B cell (primary cell): ENCODE measurements around the gene C1orf198. TPM values are rescaled to one million over a fixed set of nuclear protein-coding genes. Genes with fewer than 3 reads are reported as not detected.

Experiments
- ATAC-seq: fragments of 200-7000 bp; cut with Tn5 transposase; one replicate; pipeline ENCODE4 v1.10.0; 2021; ENCODE audit warnings: low read depth, mild to moderate bottlenecking, moderate number of reproducible peaks, moderate library complexity
- CTCF ChIA-PET: fragments of 350-600 bp; sonication (Branson Sonifier 250); formaldehyde crosslinking; loops from one replicate; lab custom pipeline; 2021; ENCODE audit warnings: antibody characterized with exemption, inconsistent platforms; lab: Charles Lee
- POLR2A ChIA-PET: fragments of 350-600 bp; sonication (Branson Sonifier 250); formaldehyde crosslinking; loops from one replicate; lab custom pipeline; 2021; ENCODE audit warnings: antibody characterized with exemption; lab: Charles Lee
- DNase-seq: peaks from one replicate; pipeline ENCODE4 v3.0.0; 2013
- H2AFZ ChIP-seq: 2 replicates; pipeline ENCODE4 v1.6.1; 2012; ENCODE audit warnings: mild to moderate bottlenecking, low read depth, low read length; ENCODE audit not compliant: insufficient read depth, poor library complexity, severe bottlenecking
- H3K27ac ChIP-seq, 2 donors: 1 replicate in 1 of 2; 2 replicates in 1 of 2; pipeline ENCODE4 v1.5.1; 2012 to 2013; ENCODE audit warnings: low read length in 2 of 2, mild to moderate bottlenecking in 2 of 2, moderate library complexity in 1 of 2
- H3K27me3 ChIP-seq, 4 experiments: fragments of 200-600 bp in 1 of 4; sonication (generic) in 1 of 4; replicated peaks in 1 of 4; 1 replicate in 2 of 4; 2 replicates in 2 of 4; pipeline versions ENCODE4 v1.6.1 to v1.7.0; 2013 to 2016; ENCODE audit warnings: low read length in 3 of 4, mild to moderate bottlenecking in 2 of 4, mixed read lengths in 1 of 4, moderate library complexity in 1 of 4; ENCODE audit not compliant: insufficient read depth in 4 of 4, control insufficient read depth in 3 of 4; ENCODE audit errors: control extremely low read depth in 1 of 4
- H3K36me3 ChIP-seq, 2 experiments: replicated peaks in 1 of 2; 1 replicate in 1 of 2; 2 replicates in 1 of 2; pipeline versions ENCODE4 v1.6.1 to v1.7.1; 2013; ENCODE audit warnings: low read length in 1 of 2; ENCODE audit not compliant: insufficient read depth in 2 of 2, control insufficient read depth in 1 of 2; ENCODE audit errors: control extremely low read depth in 1 of 2, extremely low read depth in 1 of 2
- H3K4me1 ChIP-seq, 2 donors: fragments of 200-600 bp in 1 of 2; sonication (generic) in 1 of 2; 1 replicate in 1 of 2; 2 replicates in 1 of 2; pipeline versions ENCODE4 v1.5.1 to v1.6.1; 2013 to 2017; ENCODE audit warnings: low read length in 2 of 2; ENCODE audit not compliant: control insufficient read depth in 2 of 2, insufficient read depth in 2 of 2
- H3K4me2 ChIP-seq: replicated peaks from 2 replicates; pipeline ENCODE3; 2012; ENCODE audit warnings: mild to moderate bottlenecking, low read depth, low read length; ENCODE audit not compliant: poor library complexity, severe bottlenecking
- H3K4me3 ChIP-seq, 5 experiments: fragments of 200-600 bp in 1 of 5; sonication (generic) in 1 of 5; 1 replicate in 3 of 5; 2 replicates in 2 of 5; pipeline versions ENCODE4 v1.5.1 to v1.7.0; 2011 to 2016; ENCODE audit warnings: low read length in 4 of 5, mild to moderate bottlenecking in 4 of 5, low read depth in 2 of 5, control low read depth in 1 of 5, moderate library complexity in 1 of 5; ENCODE audit not compliant: insufficient read depth in 1 of 5; ENCODE audit errors: control extremely low read depth in 1 of 5, extremely low read depth in 1 of 5
- H3K79me2 ChIP-seq: fragments of 200-600 bp; sonication (generic); one replicate; pipeline ENCODE4 v1.6.0; 2016; ENCODE audit warnings: low read length; ENCODE audit not compliant: control insufficient read depth, insufficient read depth
- H3K9ac ChIP-seq: fragments of 200-600 bp; sonication (generic); 2 replicates; pipeline ENCODE4 v1.6.1; 2017; ENCODE audit warnings: mild to moderate bottlenecking, low read length, moderate library complexity
- H3K9me3 ChIP-seq, 3 donors: one replicate each; pipeline versions ENCODE4 v1.6.1 to v1.7.1; 2013; ENCODE audit warnings: low read length in 2 of 3; ENCODE audit not compliant: control insufficient read depth in 2 of 3, insufficient read depth in 1 of 3; ENCODE audit errors: control extremely low read depth in 1 of 3
- H4K20me1 ChIP-seq: 2 replicates; pipeline ENCODE4 v1.6.0; 2012; ENCODE audit warnings: mild to moderate bottlenecking, low read length; ENCODE audit not compliant: insufficient read depth, control insufficient read depth, poor library complexity, severe bottlenecking
- H3K27ac Mint-ChIP-seq: one replicate; pipeline ENCODE4 v1.8.0; 2021; ENCODE audit warnings: mixed read lengths
- H3K27me3 Mint-ChIP-seq: one replicate; pipeline ENCODE4 v1.8.0; 2021; ENCODE audit warnings: mixed read lengths
- H3K4me1 Mint-ChIP-seq: one replicate; pipeline ENCODE4 v1.8.0; 2021; ENCODE audit warnings: mixed read lengths
- H3K4me3 Mint-ChIP-seq: one replicate; pipeline ENCODE4 v1.8.0; 2021; ENCODE audit warnings: mixed read lengths
- H3K9me3 Mint-ChIP-seq: one replicate; pipeline ENCODE4 v1.8.0; 2022; ENCODE audit warnings: mixed read lengths; ENCODE audit not compliant: insufficient read depth
- EZH2 ChIP-seq: IDR thresholded peaks from 2 replicates; pipeline ENCODE4 v1.6.1; 2012; ENCODE audit warnings: borderline replicate concordance, low read depth, mild to moderate bottlenecking, moderate library complexity, low read length; ENCODE audit not compliant: insufficient read depth, poor library complexity, severe bottlenecking
- WGBS: methylation state at CpG from one replicate; pipeline ENCODE4 v1.1.5; 2013; ENCODE audit warnings: missing lambda C conversion rate; ENCODE audit not compliant: insufficient coverage; 5-methylcytosine and 5-hydroxymethylcytosine counted together
- intact Hi-C: fragments of 100-400 bp; cut with micrococcal nuclease; formaldehyde crosslinking; loops from one replicate; pipeline ENCODE4 v1.10.0; 2022
- polyA plus RNA-seq: library from polyadenylated mRNA; depleted of rRNA; stranded (reverse); fragments of >200 nt; gene quantifications from 2 replicates; pipeline ENCODE4 v1.2.3, GENCODE V29; 2012
- total RNA-seq, 2 donors: library from RNA; stranded (reverse); fragments of 120-200 nt in 1 of 2; gene quantifications; 1 replicate in 1 of 2; 2 replicates in 1 of 2; pipeline versions ENCODE4 v1.2.3 to v1.2.4, GENCODE V29; 2013 to 2022
- TF ChIP-seq, protein P1 (sequence below): fragments of 200-600 bp; IDR thresholded peaks from one replicate; pipeline ENCODE4 v1.8.0; 2022; ENCODE audit warnings: antibody characterized with exemption, mild to moderate bottlenecking

Gene C1orf198
- total and polyA plus RNA-seq, 2 donors (not counting 1 experiment from before 2014, with no cell fraction given) = 1.0 to 6.6 TPM

DNA sequence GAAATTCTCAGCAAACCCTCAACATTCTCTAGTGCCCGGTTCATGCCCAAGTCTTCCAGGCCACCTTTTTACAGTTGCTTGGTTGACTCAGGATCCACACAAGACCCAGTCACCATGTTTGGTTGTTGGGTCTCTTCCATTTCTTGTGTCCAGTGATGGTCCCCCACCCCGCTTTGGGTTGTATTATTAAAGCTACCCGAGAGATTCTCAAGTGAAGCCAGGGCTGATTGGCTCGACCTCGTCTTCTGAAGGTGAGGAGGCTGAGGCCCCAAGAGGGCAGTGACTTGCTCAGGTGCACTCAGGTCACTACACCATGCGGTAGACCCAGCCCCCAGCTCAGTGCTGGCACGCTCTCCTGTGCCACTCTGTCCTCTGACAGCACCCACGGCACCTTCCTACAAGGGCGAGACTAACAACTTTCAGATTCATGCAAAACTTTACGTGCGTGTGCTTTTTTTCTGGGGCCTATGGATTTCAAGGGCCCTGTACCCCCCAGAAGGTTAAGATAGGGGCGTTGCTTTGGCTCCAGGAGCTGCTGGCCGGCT, 70.9 kb downstream of the C1orf198 start:
- Histone ChIP-seq H3K9me3 (no peaks in the 10 kb centered on the region), H3K4me2 (no peak overlapping the region), H3K9ac (no peak overlapping the region), H4K20me1 (no peaks in the 10 kb centered on the region), H3K27ac (no peak overlapping the region), H3K79me2 (no peaks in the 10 kb centered on the region), H3K27me3 (peaks cover 0 to 13% (median 0%) of the 10 kb centered on the region in 4 experiments), H2AFZ (no peak overlapping the region), H3K4me1 (no peaks in the 10 kb centered on the region), H3K36me3 (no peaks in the 10 kb centered on the region), H3K4me3 (no peak overlapping the region)
- H3K4me3 Mint-ChIP-seq = no peak overlapping the region
- WGBS = 84% methylated on average over 13 of the region's 13 CpGs
- no peak for DNase-seq
- intact Hi-C loops = loop anchor here (5.0 kb wide), 1 partner anchor 415 kb away; no protein-coding TSS in a partner anchor
- H3K27ac Mint-ChIP-seq = no peak overlapping the region
- ATAC-seq = no peak
- no peaks in the 10 kb centered on the region for H3K9me3 Mint-ChIP-seq
- CTCF ChIA-PET = no interaction called here
- H3K27me3 Mint-ChIP-seq = peaks cover 34% of the 10 kb centered on the region
- TF ChIP-seq, protein P1, sequence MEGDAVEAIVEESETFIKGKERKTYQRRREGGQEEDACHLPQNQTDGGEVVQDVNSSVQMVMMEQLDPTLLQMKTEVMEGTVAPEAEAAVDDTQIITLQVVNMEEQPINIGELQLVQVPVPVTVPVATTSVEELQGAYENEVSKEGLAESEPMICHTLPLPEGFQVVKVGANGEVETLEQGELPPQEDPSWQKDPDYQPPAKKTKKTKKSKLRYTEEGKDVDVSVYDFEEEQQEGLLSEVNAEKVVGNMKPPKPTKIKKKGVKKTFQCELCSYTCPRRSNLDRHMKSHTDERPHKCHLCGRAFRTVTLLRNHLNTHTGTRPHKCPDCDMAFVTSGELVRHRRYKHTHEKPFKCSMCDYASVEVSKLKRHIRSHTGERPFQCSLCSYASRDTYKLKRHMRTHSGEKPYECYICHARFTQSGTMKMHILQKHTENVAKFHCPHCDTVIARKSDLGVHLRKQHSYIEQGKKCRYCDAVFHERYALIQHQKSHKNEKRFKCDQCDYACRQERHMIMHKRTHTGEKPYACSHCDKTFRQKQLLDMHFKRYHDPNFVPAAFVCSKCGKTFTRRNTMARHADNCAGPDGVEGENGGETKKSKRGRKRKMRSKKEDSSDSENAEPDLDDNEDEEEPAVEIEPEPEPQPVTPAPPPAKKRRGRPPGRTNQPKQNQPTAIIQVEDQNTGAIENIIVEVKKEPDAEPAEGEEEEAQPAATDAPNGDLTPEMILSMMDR = no peak
- TF ChIP-seq EZH2 = no peak
- POLR2A ChIA-PET = no interaction called here
- no peaks in the 10 kb centered on the region for H3K4me1 Mint-ChIP-seq

DNA sequence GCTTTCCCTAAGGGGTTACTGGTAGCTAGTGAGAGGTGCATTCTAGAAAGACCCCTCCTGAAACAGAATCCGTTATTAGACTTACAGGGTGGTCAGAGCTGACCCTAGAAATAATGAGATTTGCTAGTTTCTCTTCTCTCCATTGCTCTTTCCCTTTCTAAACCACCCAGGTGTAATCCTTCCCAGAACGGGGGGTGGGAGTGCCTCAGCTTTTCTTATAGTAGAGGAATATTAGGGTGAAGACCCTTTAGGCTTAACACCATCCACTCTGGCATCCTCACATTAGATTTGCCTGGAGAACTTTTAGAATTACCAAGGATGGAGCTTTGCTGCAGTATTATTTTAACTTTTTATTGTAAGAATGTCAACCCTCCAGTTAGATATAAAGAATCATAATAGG, 71.7 kb downstream of the C1orf198 start:
- H3K9me3 Mint-ChIP-seq = no peaks in the 10 kb centered on the region
- no peak overlapping the region for H3K9ac ChIP-seq
- no peaks in the 10 kb centered on the region for H3K4me1 ChIP-seq
- no CpG with 5 or more reads among the region's 2 CpGs for WGBS
- peaks cover 30% of the 10 kb centered on the region for H3K27me3 Mint-ChIP-seq
- H3K4me3 Mint-ChIP-seq = no peak overlapping the region
- no peaks in the 10 kb centered on the region for H3K9me3 ChIP-seq
- TF ChIP-seq, protein P1 = no peak
- TF ChIP-seq EZH2 = no peak
- no peak overlapping the region for H3K27ac Mint-ChIP-seq
- peaks cover 0 to 13% (median 0%) of the 10 kb centered on the region in 4 experiments for H3K27me3 ChIP-seq
- no peaks in the 10 kb centered on the region for H4K20me1 ChIP-seq
- H3K4me3 ChIP-seq = no peak overlapping the region
- no peak for ATAC-seq
- no peak overlapping the region for H3K4me2 ChIP-seq
- no peaks in the 10 kb centered on the region for H3K36me3 ChIP-seq
- intact Hi-C loops = loop anchor here (5.0 kb wide), 1 partner anchor 416 kb away; no protein-coding TSS in a partner anchor
- H3K79me2 ChIP-seq = no peaks in the 10 kb centered on the region
- H2AFZ ChIP-seq = no peak overlapping the region
- POLR2A ChIA-PET = no interaction called here
- no peak for DNase-seq
- H3K27ac ChIP-seq = no peak overlapping the region
- CTCF ChIA-PET = no interaction called here
- no peaks in the 10 kb centered on the region for H3K4me1 Mint-ChIP-seq
